H9 (cell line): Measurements from ENCODE around the gene SERPINH1. TPM values are rescaled to one million over a fixed set of nuclear protein-coding genes. Genes with fewer than 3 reads are reported as not detected.

Experiments used
- DNase-seq: peaks from one replicate; pipeline ENCODE4 v3.0.0-alpha.2; 2017
- H2AFZ ChIP-seq: one replicate; pipeline ENCODE4 v1.6.1; 2013; ENCODE audit warnings: mild to moderate bottlenecking, low read length, control low read depth, moderate library complexity
- H2AK5ac ChIP-seq: 2 replicates; pipeline ENCODE4 v1.6.1; 2013; ENCODE audit warnings: low read length, control low read depth, mixed read lengths; ENCODE audit not compliant: insufficient read length
- H2BK120ac ChIP-seq: one replicate; pipeline ENCODE4 v1.6.1; 2013; ENCODE audit warnings: low read depth, mild to moderate bottlenecking, low read length, control low read depth, inconsistent platforms; ENCODE audit not compliant: poor library complexity, severe bottlenecking
- H2BK12ac ChIP-seq: 2 replicates; pipeline ENCODE4 v1.6.1; 2013; ENCODE audit warnings: low read length, control low read depth, mixed read lengths, low read depth; ENCODE audit not compliant: insufficient read length
- H2BK15ac ChIP-seq: 2 replicates; pipeline ENCODE4 v1.6.1; 2013; ENCODE audit warnings: low read depth, low read length, control low read depth
- H2BK20ac ChIP-seq: one replicate; pipeline ENCODE4 v1.6.1; 2013; ENCODE audit warnings: low read depth, mild to moderate bottlenecking, low read length, control low read depth, inconsistent platforms; ENCODE audit not compliant: poor library complexity, severe bottlenecking
- H2BK5ac ChIP-seq: 2 replicates; pipeline ENCODE4 v1.6.1; 2013; ENCODE audit warnings: low read length, control low read depth, mixed read lengths; ENCODE audit not compliant: insufficient read length
- H3K14ac ChIP-seq: 2 replicates; pipeline ENCODE4 v1.6.1; 2013; ENCODE audit warnings: low read length, control low read depth; ENCODE audit not compliant: insufficient read depth
- H3K18ac ChIP-seq: 2 replicates; pipeline ENCODE4 v1.6.1; 2013; ENCODE audit warnings: low read depth, mild to moderate bottlenecking, mixed read lengths, low read length, control low read depth; ENCODE audit not compliant: insufficient read length
- H3K23ac ChIP-seq: 2 replicates; pipeline ENCODE4 v1.6.1; 2013; ENCODE audit warnings: low read length, control low read depth, mixed read lengths, low read depth; ENCODE audit not compliant: insufficient read length
- H3K23me2 ChIP-seq: 2 replicates; pipeline ENCODE4 v1.6.1; 2013; ENCODE audit warnings: low read depth, mild to moderate bottlenecking, mixed read lengths, low read length, control low read depth; ENCODE audit not compliant: insufficient read length, poor library complexity, severe bottlenecking
- H3K27ac ChIP-seq: 2 replicates; pipeline ENCODE4 v1.5.1; 2013; ENCODE audit warnings: low read length, control low read depth, mixed read lengths, low read depth; ENCODE audit not compliant: insufficient read length
- H3K27me3 ChIP-seq: 2 replicates; pipeline ENCODE4 v1.6.1; 2013; ENCODE audit warnings: low read length, control low read depth, inconsistent platforms; ENCODE audit not compliant: insufficient read depth
- H3K4ac ChIP-seq: 2 replicates; pipeline ENCODE4 v1.6.1; 2013; ENCODE audit warnings: low read depth, mild to moderate bottlenecking, control low read depth, inconsistent platforms, low read length, moderate library complexity
- H3K4me1 ChIP-seq: 2 replicates; pipeline ENCODE4 v1.6.1; 2013; ENCODE audit warnings: low read length, control low read depth, inconsistent platforms; ENCODE audit not compliant: insufficient read depth
- H3K4me2 ChIP-seq: 2 replicates; pipeline ENCODE4 v1.6.1; 2013; ENCODE audit warnings: low read length, control low read depth, mixed read lengths; ENCODE audit not compliant: insufficient read length, insufficient read depth
- H3K56ac ChIP-seq: 2 replicates; pipeline ENCODE4 v1.6.1; 2013; ENCODE audit warnings: low read depth, mild to moderate bottlenecking, mixed read lengths, low read length, control low read depth; ENCODE audit not compliant: insufficient read length
- H3K79me1 ChIP-seq: 2 replicates; pipeline ENCODE4 v1.6.1; 2013; ENCODE audit warnings: low read depth, mild to moderate bottlenecking, moderate library complexity, low read length, control low read depth, inconsistent platforms; ENCODE audit not compliant: insufficient read depth, poor library complexity, severe bottlenecking
- H3K79me2 ChIP-seq: 2 replicates; pipeline ENCODE4 v1.6.1; 2013; ENCODE audit warnings: low read length, control low read depth, inconsistent platforms; ENCODE audit not compliant: insufficient read depth
- H3K9ac ChIP-seq: 2 replicates; pipeline ENCODE4 v1.6.1; 2013; ENCODE audit warnings: low read length, control low read depth, mixed read lengths; ENCODE audit not compliant: insufficient read length; ENCODE audit errors: extremely low read depth
- H3K9me3 ChIP-seq: one replicate; pipeline ENCODE4 v1.6.1; 2013; ENCODE audit warnings: low read depth, low read length, inconsistent platforms; ENCODE audit not compliant: control insufficient read depth
- H3T11ph ChIP-seq: one replicate; pipeline ENCODE4 v1.6.1; 2013; ENCODE audit warnings: mild to moderate bottlenecking, low read length, control low read depth, inconsistent platforms
- H4K20me1 ChIP-seq: one replicate; pipeline ENCODE4 v1.6.1; 2013; ENCODE audit not compliant: control insufficient read depth, insufficient read length, insufficient read depth
- H4K5ac ChIP-seq: 2 replicates; pipeline ENCODE4 v1.6.1; 2013; ENCODE audit warnings: low read depth, mild to moderate bottlenecking, mixed read lengths, low read length, control low read depth; ENCODE audit not compliant: insufficient read length
- H4K8ac ChIP-seq: replicated peaks from 2 replicates; pipeline ENCODE4 v1.6.1; 2013; ENCODE audit warnings: low read length, control low read depth, mixed read lengths, low read depth; ENCODE audit not compliant: insufficient read length
- H4K91ac ChIP-seq: 2 replicates; pipeline ENCODE4 v1.6.1; 2013; ENCODE audit warnings: low read depth, mild to moderate bottlenecking, moderate library complexity, mixed read lengths, low read length, control low read depth; ENCODE audit not compliant: insufficient read length
- H3K27ac Mint-ChIP-seq, 3 experiments: 2 replicates in 2 of 3; 3 replicates in 1 of 3; pipeline ENCODE4 v1.8.0; 2020 to 2021; ENCODE audit warnings: mixed read lengths in 3 of 3, mild to moderate bottlenecking in 1 of 3, moderate library complexity in 1 of 3
- H3K27me3 Mint-ChIP-seq: 2 replicates; pipeline ENCODE4 v1.8.0; 2021; ENCODE audit warnings: low read depth, mild to moderate bottlenecking, moderate library complexity, mixed read lengths
- H3K36me3 Mint-ChIP-seq, 3 experiments: 2 replicates in 2 of 3; 3 replicates in 1 of 3; pipeline ENCODE4 v1.8.0; 2020 to 2021; ENCODE audit warnings: low read depth in 3 of 3, mixed read lengths in 3 of 3; ENCODE audit not compliant: insufficient read depth in 1 of 3
- H3K4me1 Mint-ChIP-seq, 2 experiments: 2 replicates each; pipeline ENCODE4 v1.8.0; 2020; ENCODE audit warnings: mixed read lengths in 2 of 2
- H3K4me3 Mint-ChIP-seq, 2 experiments: 2 replicates in 1 of 2; 3 replicates in 1 of 2; pipeline ENCODE4 v1.8.0; 2020 to 2021; ENCODE audit warnings: mild to moderate bottlenecking in 2 of 2, mixed read lengths in 2 of 2, moderate library complexity in 1 of 2
- H3K9me3 Mint-ChIP-seq, 2 experiments: 2 replicates in 1 of 2; 3 replicates in 1 of 2; pipeline ENCODE4 v1.8.0; 2020; ENCODE audit warnings: mild to moderate bottlenecking in 2 of 2, mixed read lengths in 2 of 2, moderate library complexity in 1 of 2
- CTCF ChIP-seq: fragments of 200-600 bp; sonication (generic); conservative IDR thresholded peaks from 3 replicates; pipeline ENCODE4 v1.8.0; 2021; ENCODE audit warnings: antibody characterized with exemption, mild to moderate bottlenecking
- WGBS: extraction: QIAGEN DNeasy Blood & Tissue Kit; methylation state at CpG from one replicate; pipeline ENCODE4 v1.1.7; 2013; ENCODE audit warnings: missing lambda C conversion rate, low lambda C conversion rate, mixed read lengths; ENCODE audit not compliant: insufficient read length; ENCODE audit errors: extremely low coverage; 5-methylcytosine and 5-hydroxymethylcytosine counted together
- total RNA-seq: library from RNA; stranded (reverse); gene quantifications from 2 replicates; pipeline ENCODE4 v1.2.1, GENCODE V29; 2021

SERPINH1 gene
- total RNA-seq, 1 experiment from 2014 or later = 253 TPM

- peak overlapping the region; percentile 85 for H3K18ac ChIP-seq
- peak; percentile 91 for TF ChIP-seq CTCF
- peak overlapping the region; percentile 17 for H4K91ac ChIP-seq
- H3K56ac ChIP-seq = no peak overlapping the region
- H3K4me1 Mint-ChIP-seq = peaks cover 6 to 11% of the 10 kb centered on the region in 2 experiments
- H3K27me3 ChIP-seq = no peaks in the 10 kb centered on the region
- H3K27me3 Mint-ChIP-seq = peaks cover 4% of the 10 kb centered on the region; the same call in 1 of the 2 replicates
- H4K5ac ChIP-seq = no peak overlapping the region
- H3T11ph ChIP-seq = no peak overlapping the region
- no peak overlapping the region for H2BK15ac ChIP-seq
- DNase-seq = peak; percentile 85
- H3K23ac ChIP-seq = no peak overlapping the region
- no CpG with 5 or more reads among the region's 7 CpGs for WGBS
- no peak overlapping the region for H2BK5ac ChIP-seq
- H3K9me3 Mint-ChIP-seq = peaks cover 0 to 3% of the 10 kb centered on the region in 2 experiments; a peak in 1 of 5 replicates
- no peak overlapping the region for H2BK120ac ChIP-seq
- H3K4me3 Mint-ChIP-seq = no peak overlapping the region; a peak in 1 of 5 replicates
- no peaks in the 10 kb centered on the region for H3K79me2 ChIP-seq
- H3K14ac ChIP-seq = peak overlapping the region; percentile 76; the same call in 1 of the 2 replicates
- no peaks in the 10 kb centered on the region for H3K9me3 ChIP-seq
- no peak overlapping the region for H2AFZ ChIP-seq
- no peaks in the 10 kb centered on the region for H4K20me1 ChIP-seq
- no peak overlapping the region for H3K4me2 ChIP-seq
- no peaks in the 10 kb centered on the region for H3K23me2 ChIP-seq
- H3K9ac ChIP-seq = no peak overlapping the region
- H2AK5ac ChIP-seq = no peak overlapping the region
- H2BK12ac ChIP-seq = no peak overlapping the region
- peak overlapping the region; percentile 33 to 98 (median 90); a peak in 4 of 7 replicates for H3K27ac Mint-ChIP-seq
- peaks cover 0 to 4% (median 0%) of the 10 kb centered on the region in 3 experiments; a peak in 1 of 7 replicates for H3K36me3 Mint-ChIP-seq
- no peak overlapping the region for H3K4ac ChIP-seq
- H3K79me1 ChIP-seq = no peaks in the 10 kb centered on the region
- H2BK20ac ChIP-seq = no peak overlapping the region
- H3K27ac ChIP-seq = no peak overlapping the region
- no peak overlapping the region for H4K8ac ChIP-seq
- H3K4me1 ChIP-seq = no peaks in the 10 kb centered on the region
These were observed 14.4 kb upstream of the SERPINH1 start for GRCh38 chr11:75547617-75548058.
